Measurements from ENCODE around the gene EIF4G1.

The EIF4G1 gene

DNA sequence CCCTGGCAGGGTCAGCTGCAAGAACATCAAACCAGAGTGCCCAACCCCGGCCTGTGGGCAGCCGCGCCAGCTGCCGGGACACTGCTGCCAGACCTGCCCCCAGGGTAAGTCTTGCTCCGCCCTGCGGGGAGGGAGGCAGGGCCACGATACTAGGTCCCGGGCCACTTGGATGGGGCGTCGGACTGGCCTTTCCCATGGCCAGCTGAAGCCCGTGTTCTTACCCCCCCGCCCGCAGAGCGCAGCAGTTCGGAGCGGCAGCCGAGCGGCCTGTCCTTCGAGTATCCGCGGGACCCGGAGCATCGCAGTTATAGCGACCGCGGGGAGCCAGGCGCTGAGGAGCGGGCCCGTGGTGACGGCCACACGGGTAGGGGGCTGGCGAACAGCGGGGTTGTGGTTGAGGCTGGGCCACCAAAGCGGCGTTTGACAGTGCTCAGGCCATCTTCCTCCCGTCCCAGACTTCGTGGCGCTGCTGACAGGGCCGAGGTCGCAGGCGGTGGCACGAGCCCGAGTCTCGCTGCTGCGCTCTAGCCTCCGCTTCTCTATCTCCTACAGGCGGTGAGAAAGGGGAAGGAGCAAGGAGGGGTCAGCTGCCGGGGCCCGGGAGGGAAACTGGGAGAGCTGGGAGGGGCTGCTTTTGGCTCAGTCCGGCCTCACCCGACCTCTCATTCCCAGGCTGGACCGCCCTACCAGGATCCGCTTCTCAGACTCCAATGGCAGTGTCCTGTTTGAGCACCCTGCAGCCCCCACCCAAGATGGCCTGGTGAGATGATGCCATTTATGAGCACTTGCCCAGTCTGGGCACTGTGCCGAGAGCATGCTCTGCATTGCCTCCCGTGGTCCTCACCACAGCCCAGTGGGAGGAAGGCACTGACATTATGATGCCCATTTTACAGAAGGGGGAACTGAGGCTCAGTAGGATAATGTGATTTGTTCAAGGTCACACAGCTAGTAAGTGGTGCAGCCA lies 67.1 kb downstream of the EIF4G1 start:
- no peak for DNase-seq (ENCODE audit: extremely low read depth in 1 of 2, low read depth in 1 of 2)

DNA sequence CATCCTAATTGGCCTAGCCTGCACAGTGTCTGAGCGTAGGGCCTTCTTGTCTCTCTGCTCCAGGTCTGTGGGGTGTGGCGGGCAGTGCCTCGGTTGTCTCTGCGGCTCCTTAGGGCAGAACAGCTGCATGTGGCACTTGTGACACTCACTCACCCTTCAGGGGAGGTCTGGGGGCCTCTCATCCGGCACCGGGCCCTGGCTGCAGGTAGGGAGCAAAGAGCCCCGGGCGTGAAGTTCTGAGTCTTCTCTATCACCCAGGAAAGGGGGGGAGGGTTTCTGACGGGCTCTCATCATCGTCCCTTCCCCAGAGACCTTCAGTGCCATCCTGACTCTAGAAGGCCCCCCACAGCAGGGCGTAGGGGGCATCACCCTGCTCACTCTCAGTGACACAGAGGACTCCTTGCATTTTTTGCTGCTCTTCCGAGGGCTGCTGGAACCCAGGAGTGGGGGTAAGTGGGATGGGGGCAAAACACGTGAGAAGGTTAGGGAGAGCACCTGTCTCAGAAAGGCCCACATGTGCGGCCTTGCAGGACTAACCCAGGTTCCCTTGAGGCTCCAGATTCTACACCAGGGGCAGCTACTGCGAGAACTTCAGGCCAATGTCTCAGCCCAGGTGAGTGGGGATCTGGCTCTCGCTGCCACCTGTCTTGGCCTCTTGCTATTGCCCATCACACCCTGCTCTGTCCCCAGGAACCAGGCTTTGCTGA lies 68.1 kb downstream of the EIF4G1 start:
- no peak for DNase-seq (ENCODE audit: extremely low read depth in 1 of 2, low read depth in 1 of 2)

DNA sequence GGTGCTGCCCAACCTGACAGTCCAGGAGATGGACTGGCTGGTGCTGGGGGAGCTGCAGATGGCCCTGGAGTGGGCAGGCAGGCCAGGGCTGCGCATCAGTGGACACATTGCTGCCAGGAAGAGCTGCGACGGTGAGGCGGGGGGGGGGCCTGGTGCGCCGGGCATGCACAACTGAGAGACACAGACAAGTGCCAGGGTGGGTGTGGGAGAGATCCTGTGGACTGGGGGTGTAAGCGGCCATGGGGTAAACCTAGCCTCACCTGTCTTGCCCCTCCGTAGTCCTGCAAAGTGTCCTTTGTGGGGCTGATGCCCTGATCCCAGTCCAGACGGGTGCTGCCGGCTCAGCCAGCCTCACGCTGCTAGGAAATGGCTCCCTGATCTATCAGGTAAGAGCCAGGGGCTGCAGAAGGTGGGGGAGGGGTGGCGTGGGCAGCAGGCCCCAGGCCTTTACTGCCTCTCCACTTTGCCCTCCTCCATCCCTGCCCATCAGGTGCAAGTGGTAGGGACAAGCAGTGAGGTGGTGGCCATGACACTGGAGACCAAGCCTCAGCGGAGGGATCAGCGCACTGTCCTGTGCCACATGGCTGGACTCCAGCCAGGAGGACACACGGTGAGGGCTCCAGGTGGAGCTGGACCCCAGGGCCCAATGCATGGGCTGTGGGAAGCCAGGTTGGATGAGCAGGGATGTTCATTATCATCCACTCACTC lies 68.8 kb downstream of the EIF4G1 start:
- no peak for DNase-seq (ENCODE audit: extremely low read depth in 1 of 2, low read depth in 1 of 2)

DNA sequence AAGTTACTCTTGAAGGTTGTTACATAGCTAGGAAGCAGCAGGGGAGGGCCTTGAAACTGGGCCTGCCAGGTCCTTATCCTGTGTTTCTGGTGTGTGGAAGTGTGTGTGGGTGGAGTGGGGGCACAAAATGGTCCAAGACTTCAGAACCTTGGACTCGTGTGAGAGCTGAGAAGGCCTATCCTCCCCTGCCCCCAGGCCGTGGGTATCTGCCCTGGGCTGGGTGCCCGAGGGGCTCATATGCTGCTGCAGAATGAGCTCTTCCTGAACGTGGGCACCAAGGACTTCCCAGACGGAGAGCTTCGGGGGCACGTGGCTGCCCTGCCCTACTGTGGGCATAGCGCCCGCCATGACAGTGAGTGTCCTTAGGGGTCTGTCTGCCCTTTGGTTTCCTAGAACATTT lies 69.9 kb downstream of the EIF4G1 start:
- DNase-seq (ENCODE audit: extremely low read depth in 1 of 2, low read depth in 1 of 2): no peak
